Naive thymus-derived CD4-positive, alpha-beta T cell (primary cell): ENCODE measurements around the gene GMNC. TPM values are rescaled to one million over a fixed set of nuclear protein-coding genes. Genes with fewer than 3 reads are reported as not detected.

Source experiments
- ATAC-seq: fragments of 150-1000 bp; cut with Tn5 transposase; 2 replicates; pipeline ENCODE4 v1.10.0; 2021; ENCODE audit warnings: mild to moderate bottlenecking, moderate library complexity
- CTCF ChIA-PET: fragments of 350-600 bp; sonication (Branson Sonifier 250); formaldehyde crosslinking; loops from one replicate; lab custom pipeline; 2021; ENCODE audit warnings: antibody characterized with exemption; lab: Charles Lee
- POLR2A ChIA-PET: fragments of 350-600 bp; sonication (Branson Sonifier 250); formaldehyde crosslinking; loops from one replicate; lab custom pipeline; 2021; ENCODE audit warnings: antibody characterized with exemption, inconsistent platforms; lab: Charles Lee
- DNase-seq, 9 donors: peaks; one replicate each; pipeline versions ENCODE4 v3.0.0 to v3.0.0-alpha.2; 2020 to 2022; ENCODE audit warnings: mixed read lengths in 1 of 9
- H3K27ac ChIP-seq: one replicate; pipeline ENCODE4 v1.7.0; 2013; ENCODE audit warnings: mild to moderate bottlenecking, low read depth, low read length, moderate library complexity
- H3K27me3 ChIP-seq, 2 donors: one replicate each; pipeline ENCODE4 v1.7.0; 2013; ENCODE audit warnings: low read length in 2 of 2, mild to moderate bottlenecking in 2 of 2, moderate library complexity in 2 of 2; ENCODE audit not compliant: control insufficient read depth in 2 of 2, insufficient read depth in 2 of 2
- H3K36me3 ChIP-seq, 3 experiments: 1 replicate in 2 of 3; 2 replicates in 1 of 3; pipeline ENCODE4 v1.7.0; 2013; ENCODE audit warnings: low read length in 3 of 3, mild to moderate bottlenecking in 3 of 3, moderate library complexity in 1 of 3; ENCODE audit not compliant: insufficient read depth in 3 of 3, control insufficient read depth in 2 of 3
- H3K4me1 ChIP-seq, 2 donors: one replicate each; pipeline ENCODE4 v1.7.0; 2013; ENCODE audit warnings: low read length in 2 of 2, mild to moderate bottlenecking in 2 of 2, moderate library complexity in 1 of 2; ENCODE audit not compliant: control insufficient read depth in 2 of 2, insufficient read depth in 2 of 2
- H3K4me3 ChIP-seq: 2 replicates; pipeline ENCODE4 v1.7.0; 2013; ENCODE audit warnings: mild to moderate bottlenecking, low read length
- H3K9me3 ChIP-seq, 3 experiments: 1 replicate in 2 of 3; 2 replicates in 1 of 3; pipeline ENCODE4 v1.7.0; 2013; ENCODE audit warnings: low read length in 3 of 3; ENCODE audit not compliant: control insufficient read depth in 2 of 3
- H3K27ac Mint-ChIP-seq, 9 donors: one replicate each; pipeline ENCODE4 v1.8.0; 2020 to 2022; ENCODE audit warnings: mixed read lengths in 9 of 9, mild to moderate bottlenecking in 8 of 9, moderate library complexity in 5 of 9, inconsistent platforms in 2 of 9
- H3K27me3 Mint-ChIP-seq, 5 donors: one replicate each; pipeline ENCODE4 v1.8.0; 2021 to 2022; ENCODE audit warnings: mixed read lengths in 5 of 5, mild to moderate bottlenecking in 1 of 5
- H3K36me3 Mint-ChIP-seq, 5 donors: one replicate each; pipeline ENCODE4 v1.8.0; 2020 to 2022; ENCODE audit warnings: mixed read lengths in 5 of 5, mild to moderate bottlenecking in 3 of 5, inconsistent platforms in 1 of 5
- H3K4me1 Mint-ChIP-seq, 7 donors: one replicate each; pipeline ENCODE4 v1.8.0; 2020 to 2022; ENCODE audit warnings: mixed read lengths in 7 of 7, mild to moderate bottlenecking in 3 of 7, inconsistent platforms in 1 of 7
- H3K4me3 Mint-ChIP-seq, 10 donors: one replicate each; pipeline ENCODE4 v1.8.0; 2020 to 2022; ENCODE audit warnings: mild to moderate bottlenecking in 10 of 10, mixed read lengths in 10 of 10, moderate library complexity in 6 of 10, inconsistent platforms in 2 of 10
- H3K9me3 Mint-ChIP-seq, 11 donors: one replicate each; pipeline ENCODE4 v1.8.0; 2020 to 2022; ENCODE audit warnings: mixed read lengths in 11 of 11, mild to moderate bottlenecking in 4 of 11, inconsistent platforms in 1 of 11, moderate library complexity in 1 of 11
- intact Hi-C, 2 donors: fragments of 100-400 bp; cut with micrococcal nuclease; formaldehyde crosslinking; loops; one replicate each; pipeline ENCODE4 v1.15.1; 2023
- polyA plus RNA-seq, 2 donors: library from polyadenylated mRNA; unstranded; fragments of 300-500 nt; fragmentation: Illumina TruSeq; gene quantifications; one replicate each; pipeline ENCODE4 v1.2.3, GENCODE V29; 2021
- total RNA-seq, 6 experiments: library from RNA in 5 of 6; stranded (reverse) in 5 of 6; gene quantifications; 1 replicate in 5 of 6; 2 replicates in 1 of 6; pipeline ENCODE4 v1.2.3 and lab custom pipeline; 2021 to 2026

GMNC gene
- total and polyA plus RNA-seq, 7 experiments from 2014 or later = not detected

DNA sequence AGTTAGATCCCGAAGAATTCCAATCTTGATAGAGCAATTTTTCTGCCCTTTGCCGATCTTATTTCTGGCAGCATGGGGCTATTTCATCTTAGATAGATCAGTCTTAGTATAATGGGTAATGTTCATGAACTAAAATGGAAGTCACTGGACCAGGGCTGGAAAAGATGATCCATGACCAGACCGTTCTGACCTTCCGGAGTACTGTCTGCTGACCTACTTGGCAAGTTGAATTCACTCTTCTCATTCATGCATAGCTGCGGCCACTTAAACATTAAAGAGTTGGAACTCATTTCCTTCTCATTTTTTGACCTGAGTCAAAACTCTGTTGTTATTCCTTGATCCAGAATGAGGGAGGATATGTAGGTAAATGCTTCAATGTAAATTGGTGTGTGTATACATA is 32.5 kb downstream of the GMNC start:
- CTCF ChIA-PET = no interaction called here
- intact Hi-C loops = no loop called here
- Mint-ChIP-seq H3K4me1 (no peaks in the 10 kb centered on the region), H3K27me3 (peaks cover 0 to 7% (median 4%) of the 10 kb centered on the region in 5 donors), H3K27ac (no peak overlapping the region), H3K9me3 (peaks cover 0 to 3% (median 0%) of the 10 kb centered on the region in 11 donors), H3K36me3 (no peaks in the 10 kb centered on the region), H3K4me3 (no peak overlapping the region)
- H3K36me3 ChIP-seq = no peaks in the 10 kb centered on the region
- no peak for DNase-seq
- POLR2A ChIA-PET = no interaction called here
- no peak for ATAC-seq
- no peaks in the 10 kb centered on the region for H3K27me3 ChIP-seq
- H3K4me3 ChIP-seq = no peak overlapping the region
- no peaks in the 10 kb centered on the region for H3K4me1 ChIP-seq
- H3K27ac ChIP-seq = no peak overlapping the region
- no peaks in the 10 kb centered on the region for H3K9me3 ChIP-seq

GRCh38 chr3:190826018-190826417 is 36.5 kb downstream of the GMNC start:
- Mint-ChIP-seq H3K36me3 (no peaks in the 10 kb centered on the region), H3K4me3 (no peak overlapping the region), H3K27me3 (peaks cover 0 to 5% (median 4%) of the 10 kb centered on the region in 5 donors), H3K27ac (no peak overlapping the region), H3K4me1 (no peaks in the 10 kb centered on the region), H3K9me3 (peaks cover 0 to 4% (median 0%) of the 10 kb centered on the region in 11 donors)
- Histone ChIP-seq H3K4me3 (no peak overlapping the region), H3K27ac (no peak overlapping the region), H3K4me1 (no peaks in the 10 kb centered on the region), H3K9me3 (no peaks in the 10 kb centered on the region), H3K27me3 (no peaks in the 10 kb centered on the region), H3K36me3 (no peaks in the 10 kb centered on the region)
- CTCF ChIA-PET = no interaction called here
- intact Hi-C loops = no loop called here
- POLR2A ChIA-PET = no interaction called here
- ATAC-seq (no peak), DNase-seq (no peak)

GRCh38 chr3:190825386-190826016 is 37.0 kb downstream of the GMNC start:
- ATAC-seq = no peak
- Histone ChIP-seq H3K4me3 (no peak overlapping the region), H3K27ac (no peak overlapping the region), H3K4me1 (no peaks in the 10 kb centered on the region), H3K36me3 (no peaks in the 10 kb centered on the region), H3K27me3 (no peaks in the 10 kb centered on the region), H3K9me3 (no peaks in the 10 kb centered on the region)
- Mint-ChIP-seq H3K9me3 (peaks cover 0 to 4% (median 0%) of the 10 kb centered on the region in 11 donors), H3K4me3 (no peak overlapping the region), H3K4me1 (no peaks in the 10 kb centered on the region), H3K27me3 (peaks cover 0 to 4% (median 0%) of the 10 kb centered on the region in 5 donors), H3K36me3 (no peaks in the 10 kb centered on the region), H3K27ac (no peak overlapping the region)
- intact Hi-C loops = no loop called here
- no peak for DNase-seq
- ChIA-PET POLR2A (no interaction called here), CTCF (no interaction called here)

DNA sequence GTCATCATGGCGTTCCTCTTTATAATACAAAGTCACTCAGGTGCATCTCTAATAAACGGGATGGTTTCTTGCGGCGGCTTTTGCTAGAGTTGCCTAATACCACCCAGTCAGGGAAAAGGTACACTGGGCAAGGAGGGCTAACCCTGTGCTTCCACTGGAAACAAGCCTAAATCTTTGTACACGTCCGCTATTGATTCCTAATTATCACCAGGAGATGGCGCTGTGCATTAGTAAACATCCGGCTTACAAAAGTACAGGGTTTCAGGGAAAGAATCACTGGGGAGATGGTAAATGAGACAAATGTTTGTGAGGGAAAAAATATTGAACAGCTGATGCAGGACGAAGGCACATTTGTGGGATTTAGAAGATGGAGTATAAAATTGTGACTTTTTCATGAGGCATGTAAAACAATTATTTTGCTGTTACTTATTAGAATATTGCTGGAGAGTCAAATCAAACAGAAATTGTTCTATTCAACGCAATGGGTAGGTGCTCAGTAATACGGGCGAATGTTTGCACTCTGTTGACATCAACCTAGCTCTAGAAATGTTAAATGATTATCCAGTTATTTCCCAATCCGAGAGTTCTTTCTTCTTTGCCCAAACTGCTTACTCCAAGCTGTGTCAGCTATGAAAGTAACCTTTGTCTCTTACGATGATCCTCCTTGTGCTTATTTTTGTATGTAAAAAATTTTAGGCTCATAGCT is 50.6 kb downstream of the GMNC start:
- intact Hi-C loops = loop anchor here in 1 of 2 donors (10.0 kb wide), 1 partner anchor 243 kb away; no protein-coding TSS in a partner anchor
- no peaks in the 10 kb centered on the region for H3K36me3 ChIP-seq
- no peaks in the 10 kb centered on the region for H3K9me3 ChIP-seq
- POLR2A ChIA-PET = no interaction called here
- DNase-seq (no peak), ATAC-seq (no peak)
- no peaks in the 10 kb centered on the region for H3K4me1 Mint-ChIP-seq
- H3K36me3 Mint-ChIP-seq = no peaks in the 10 kb centered on the region
- no peak overlapping the region for H3K4me3 ChIP-seq
- H3K27me3 Mint-ChIP-seq = peaks cover 0 to 10% (median 6%) of the 10 kb centered on the region in 5 donors
- no peak overlapping the region for H3K27ac Mint-ChIP-seq
- peaks cover 0 to 7% (median under 1%) of the 10 kb centered on the region in 11 donors for H3K9me3 Mint-ChIP-seq
- no peaks in the 10 kb centered on the region for H3K27me3 ChIP-seq
- CTCF ChIA-PET = no interaction called here
- H3K4me3 Mint-ChIP-seq = no peak overlapping the region
- H3K4me1 ChIP-seq = no peaks in the 10 kb centered on the region
- H3K27ac ChIP-seq = no peak overlapping the region

DNA sequence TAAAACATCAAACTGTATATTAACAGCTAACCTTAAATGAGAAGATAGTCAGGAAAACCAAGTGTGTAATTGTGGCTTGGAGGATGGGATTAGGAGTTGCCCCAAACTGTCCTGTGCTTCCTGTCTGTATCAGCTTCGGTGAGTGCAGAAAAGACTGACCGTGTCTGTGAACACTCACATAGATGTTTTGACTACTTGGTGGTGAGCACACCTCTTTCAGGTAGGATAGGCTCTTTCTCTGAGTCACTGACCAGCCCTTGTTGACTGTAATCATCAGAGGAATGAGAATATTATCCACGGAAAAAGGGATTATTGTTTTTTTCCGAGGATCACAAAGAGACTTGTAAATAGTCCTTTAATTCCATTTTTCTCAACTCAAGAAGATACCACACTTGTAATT is 51.5 kb downstream of the GMNC start:
- H3K27ac Mint-ChIP-seq = no peak overlapping the region
- H3K27me3 ChIP-seq = no peaks in the 10 kb centered on the region
- POLR2A ChIA-PET = no interaction called here
- no peaks in the 10 kb centered on the region for H3K4me1 Mint-ChIP-seq
- H3K36me3 ChIP-seq = no peaks in the 10 kb centered on the region
- no peak for ATAC-seq
- no peak for DNase-seq
- H3K4me3 ChIP-seq = no peak overlapping the region
- no peak overlapping the region for H3K27ac ChIP-seq
- H3K4me3 Mint-ChIP-seq = no peak overlapping the region
- intact Hi-C loops = loop anchor here in 1 of 2 donors (10.0 kb wide), 1 partner anchor 244 kb away; no protein-coding TSS in a partner anchor
- H3K36me3 Mint-ChIP-seq = no peaks in the 10 kb centered on the region
- CTCF ChIA-PET = no interaction called here
- H3K9me3 ChIP-seq = no peaks in the 10 kb centered on the region
- H3K27me3 Mint-ChIP-seq = peaks cover 0 to 10% (median 6%) of the 10 kb centered on the region in 5 donors
- peaks cover 0 to 1% (median 0%) of the 10 kb centered on the region in 11 donors for H3K9me3 Mint-ChIP-seq
- no peaks in the 10 kb centered on the region for H3K4me1 ChIP-seq

- intact Hi-C loops = no loop called here
- no peak for ATAC-seq
- H3K36me3 ChIP-seq = no peaks in the 10 kb centered on the region
- POLR2A ChIA-PET = no interaction called here
- no peak overlapping the region for H3K27ac Mint-ChIP-seq
- H3K4me3 ChIP-seq = no peak overlapping the region
- DNase-seq = no peak
- H3K36me3 Mint-ChIP-seq = no peaks in the 10 kb centered on the region
- H3K27me3 ChIP-seq = no peaks in the 10 kb centered on the region
- peaks cover 0 to 1% (median 0%) of the 10 kb centered on the region in 11 donors for H3K9me3 Mint-ChIP-seq
- CTCF ChIA-PET = interaction anchor here (1.3 kb wide), 1 partner anchor 17 kb away, joined by 3 read pairs; no protein-coding TSS in a partner anchor
- H3K9me3 ChIP-seq = no peaks in the 10 kb centered on the region
- no peak overlapping the region for H3K4me3 Mint-ChIP-seq
- no peaks in the 10 kb centered on the region for H3K4me1 ChIP-seq
- H3K27ac ChIP-seq = no peak overlapping the region
- no peaks in the 10 kb centered on the region for H3K4me1 Mint-ChIP-seq
- H3K27me3 Mint-ChIP-seq = peaks cover 0 to 10% (median 6%) of the 10 kb centered on the region in 5 donors
Observed at GRCh38 chr3:190809351-190809750, 53.1 kb downstream of the GMNC start.
